OCI-LY7 (cell line): Measurements from ENCODE around the gene TAMALIN. TPM values are rescaled to one million over a fixed set of nuclear protein-coding genes. Genes with fewer than 3 reads are reported as not detected.

Experiments
- BruUV-seq: library from RNA; stranded (reverse); fragments of 400-500 nt; replicated peaks from 2 replicates; lab custom pipeline; 2021; lab: Mats Ljungman, UMichigan
- CTCF ChIA-PET: fragments of 300-600 bp; sonication (Branson Sonifier 250); formaldehyde crosslinking; loops from one replicate; lab custom pipeline; 2022; ENCODE audit warnings: antibody characterized with exemption; ENCODE audit not compliant: unreplicated experiment; lab: Charles Lee
- POLR2A ChIA-PET: fragments of 300-600 bp; sonication (Branson Sonifier 250); formaldehyde crosslinking; loops from one replicate; lab custom pipeline; 2022; ENCODE audit warnings: antibody characterized with exemption; lab: Charles Lee
- DNase-seq: peaks from one replicate; pipeline ENCODE4 v3.0.0-alpha.2; 2015; ENCODE audit warnings: low spot score
- H2AFZ ChIP-seq: fragments of 200-600 bp; sonication (generic), shearing (Covaris generic); 2 replicates; pipeline ENCODE4 v1.6.1; 2014; ENCODE audit warnings: mild to moderate bottlenecking, antibody characterized with exemption, low read length, moderate library complexity
- H3K27ac ChIP-seq: fragments of 200-600 bp; sonication (generic); 2 replicates; pipeline ENCODE4 v1.5.1; 2014; ENCODE audit warnings: mixed run types, low read depth, mild to moderate bottlenecking, moderate library complexity, low read length, inconsistent platforms; ENCODE audit not compliant: poor library complexity, severe bottlenecking
- H3K36me3 ChIP-seq: fragments of 200-600 bp; sonication (generic); 2 replicates; pipeline ENCODE4 v1.6.1; 2014; ENCODE audit warnings: mild to moderate bottlenecking, antibody characterized with exemption, low read length, moderate library complexity, mixed read lengths; ENCODE audit not compliant: insufficient read depth
- H3K4me1 ChIP-seq: fragments of 200-600 bp; sonication (generic); 2 replicates; pipeline ENCODE4 v1.5.1; 2014; ENCODE audit warnings: mild to moderate bottlenecking, low read length; ENCODE audit not compliant: insufficient read depth, poor library complexity, severe bottlenecking
- H3K4me2 ChIP-seq: fragments of 200-600 bp; sonication (generic); 2 replicates; pipeline ENCODE4 v1.6.1; 2014; ENCODE audit warnings: mild to moderate bottlenecking, low read length
- H3K4me3 ChIP-seq: fragments of 200-600 bp; sonication (generic); 2 replicates; pipeline ENCODE4 v1.5.1; 2014; ENCODE audit warnings: mild to moderate bottlenecking, low read depth, low read length; ENCODE audit not compliant: poor library complexity, severe bottlenecking
- H3K79me2 ChIP-seq: fragments of 200-600 bp; sonication (generic); 2 replicates; pipeline ENCODE4 v1.6.1; 2016; ENCODE audit warnings: low read depth, mild to moderate bottlenecking, low read length, moderate library complexity, mixed read lengths; ENCODE audit not compliant: insufficient read depth
- H3K9me2 ChIP-seq: fragments of 200-600 bp; sonication (generic); 2 replicates; pipeline ENCODE4 v1.6.1; 2016; ENCODE audit warnings: mild to moderate bottlenecking, low read length, mixed read lengths; ENCODE audit not compliant: insufficient read depth
- H3K9me3 ChIP-seq: fragments of 200-600 bp; sonication (generic); 2 replicates; pipeline ENCODE4 v1.6.1; 2014; ENCODE audit warnings: mild to moderate bottlenecking, mixed run types, low read length, mixed read lengths
- H4K20me1 ChIP-seq: fragments of 200-600 bp; sonication (generic); 2 replicates; pipeline ENCODE4 v1.6.1; 2014; ENCODE audit warnings: mild to moderate bottlenecking, antibody characterized with exemption, low read length, moderate library complexity, mixed read lengths; ENCODE audit not compliant: insufficient read depth
- EZH2phosphoT487 ChIP-seq: fragments of 200-600 bp; sonication (generic); IDR thresholded peaks from 2 replicates; pipeline ENCODE4 v1.6.1; 2018; ENCODE audit warnings: low read depth, borderline replicate concordance, mild to moderate bottlenecking, mixed run types, antibody characterized with exemption, low read length, moderate library complexity, mixed read lengths
- intact Hi-C: fragments of 100-400 bp; cut with micrococcal nuclease; formaldehyde crosslinking; loops from one replicate; pipeline ENCODE4 v1.10.0; 2022; ENCODE audit not compliant: unreplicated experiment
- total RNA-seq, 2 experiments: library from RNA; depleted of rRNA in 1 of 2; stranded (reverse); fragments of >200 nt in 1 of 2; shearing (Covaris generic) in 1 of 2; gene quantifications; 2 replicates each; pipeline ENCODE4 v1.2.3, GENCODE V29; 2014 to 2022
- TF ChIP-seq, protein P1 (sequence below): fragments of 200-600 bp; sonication (generic); conservative IDR thresholded peaks from 2 replicates; pipeline ENCODE4 v1.5.1; 2014; ENCODE audit warnings: mild to moderate bottlenecking, antibody characterized with exemption, low read length, moderate library complexity, mixed read lengths

TAMALIN gene
- total RNA-seq, 2 experiments from 2014 or later = 0.66 to 1.3 TPM

- no peaks in the 10 kb centered on the region for H3K36me3 ChIP-seq
Measured at GRCh38 chr12:51984657-51985056, 22.1 kb upstream of the TAMALIN start.

GRCh38 chr12:51985154-51985835, 21.5 kb upstream of the TAMALIN start:
- H3K4me3 ChIP-seq = no peak overlapping the region
- no peaks in the 10 kb centered on the region; the same call in 1 of the 2 replicates for H4K20me1 ChIP-seq
- peaks cover 6% of the 10 kb centered on the region for H3K4me1 ChIP-seq
- POLR2A ChIA-PET = no interaction called here
- H3K9me2 ChIP-seq = no peaks in the 10 kb centered on the region
- H3K79me2 ChIP-seq = no peaks in the 10 kb centered on the region
- no peak for TF ChIP-seq EZH2phosphoT487
- TF ChIP-seq, protein P1, sequence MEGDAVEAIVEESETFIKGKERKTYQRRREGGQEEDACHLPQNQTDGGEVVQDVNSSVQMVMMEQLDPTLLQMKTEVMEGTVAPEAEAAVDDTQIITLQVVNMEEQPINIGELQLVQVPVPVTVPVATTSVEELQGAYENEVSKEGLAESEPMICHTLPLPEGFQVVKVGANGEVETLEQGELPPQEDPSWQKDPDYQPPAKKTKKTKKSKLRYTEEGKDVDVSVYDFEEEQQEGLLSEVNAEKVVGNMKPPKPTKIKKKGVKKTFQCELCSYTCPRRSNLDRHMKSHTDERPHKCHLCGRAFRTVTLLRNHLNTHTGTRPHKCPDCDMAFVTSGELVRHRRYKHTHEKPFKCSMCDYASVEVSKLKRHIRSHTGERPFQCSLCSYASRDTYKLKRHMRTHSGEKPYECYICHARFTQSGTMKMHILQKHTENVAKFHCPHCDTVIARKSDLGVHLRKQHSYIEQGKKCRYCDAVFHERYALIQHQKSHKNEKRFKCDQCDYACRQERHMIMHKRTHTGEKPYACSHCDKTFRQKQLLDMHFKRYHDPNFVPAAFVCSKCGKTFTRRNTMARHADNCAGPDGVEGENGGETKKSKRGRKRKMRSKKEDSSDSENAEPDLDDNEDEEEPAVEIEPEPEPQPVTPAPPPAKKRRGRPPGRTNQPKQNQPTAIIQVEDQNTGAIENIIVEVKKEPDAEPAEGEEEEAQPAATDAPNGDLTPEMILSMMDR = no peak
- BruUV-seq = no TSS peak
- H3K36me3 ChIP-seq = no peaks in the 10 kb centered on the region
- H3K9me3 ChIP-seq = no peaks in the 10 kb centered on the region
- H3K27ac ChIP-seq = no peak overlapping the region
- intact Hi-C loops = no loop called here
- no peak for DNase-seq
- CTCF ChIA-PET = interaction anchor here (0.6 kb wide), 2 partner anchors 8 to 40 kb away, joined by 3 read pairs; no protein-coding TSS in a partner anchor
- no peak overlapping the region for H2AFZ ChIP-seq
- no peak overlapping the region for H3K4me2 ChIP-seq

More at GRCh38 chr12:51984657-51985056, 22.1 kb upstream of the TAMALIN start:
- no peaks in the 10 kb centered on the region for H3K9me3 ChIP-seq
- no peaks in the 10 kb centered on the region; the same call in 1 of the 2 replicates for H4K20me1 ChIP-seq
- H3K4me1 ChIP-seq = peaks cover 6% of the 10 kb centered on the region
- no peak for TF ChIP-seq EZH2phosphoT487
- intact Hi-C loops = no loop called here
- POLR2A ChIA-PET = interaction anchor here (1.9 kb wide), 1 partner anchor 40 kb away, joined by 4 read pairs; no protein-coding TSS in a partner anchor
- no peaks in the 10 kb centered on the region for H3K9me2 ChIP-seq
- BruUV-seq = no TSS peak
- H3K4me2 ChIP-seq = no peak overlapping the region
- H3K4me3 ChIP-seq = no peak overlapping the region
- CTCF ChIA-PET = interaction anchor here (0.6 kb wide), 2 partner anchors 9 to 40 kb away, joined by 3 read pairs; no protein-coding TSS in a partner anchor
- DNase-seq = no peak
- H3K79me2 ChIP-seq = no peaks in the 10 kb centered on the region
- no peak overlapping the region for H3K27ac ChIP-seq
- H2AFZ ChIP-seq = no peak overlapping the region

- ChIA-PET CTCF (no interaction called here), POLR2A (no interaction called here)
- no peak overlapping the region for H3K27ac ChIP-seq
- H3K4me2 ChIP-seq = no peak overlapping the region
- H3K9me2 ChIP-seq = no peaks in the 10 kb centered on the region
- no peaks in the 10 kb centered on the region for H3K79me2 ChIP-seq
- H3K4me3 ChIP-seq = no peak overlapping the region
- H3K36me3 ChIP-seq = no peaks in the 10 kb centered on the region
- BruUV-seq = no TSS peak
- no peaks in the 10 kb centered on the region; the same call in 1 of the 2 replicates for H4K20me1 ChIP-seq
- no peaks in the 10 kb centered on the region for H3K4me1 ChIP-seq
- TF ChIP-seq EZH2phosphoT487 = no peak
- TF ChIP-seq, protein P1 = no peak
- no peak overlapping the region for H2AFZ ChIP-seq
- intact Hi-C loops = no loop called here
- H3K9me3 ChIP-seq = no peaks in the 10 kb centered on the region
- no peak for DNase-seq
Measured at GRCh38 chr12:51986834-51987233, 19.9 kb upstream of the TAMALIN start.
